Bladder microvascular endothelial cell (primary cell): ENCODE data around the gene SMIM38. TPM values are rescaled to one million over a fixed set of nuclear protein-coding genes. Genes with fewer than 3 reads are reported as not detected.

ENCODE experiments used
- total RNA-seq: library from RNA; depleted of rRNA; stranded (reverse); fragments of >200 nt; gene quantifications from 2 replicates; pipeline ENCODE4 v1.2.3, GENCODE V29; 2014

The SMIM38 gene
- total RNA-seq = 0.38 TPM in 1 of 2 replicates, not detected in the other

DNA sequence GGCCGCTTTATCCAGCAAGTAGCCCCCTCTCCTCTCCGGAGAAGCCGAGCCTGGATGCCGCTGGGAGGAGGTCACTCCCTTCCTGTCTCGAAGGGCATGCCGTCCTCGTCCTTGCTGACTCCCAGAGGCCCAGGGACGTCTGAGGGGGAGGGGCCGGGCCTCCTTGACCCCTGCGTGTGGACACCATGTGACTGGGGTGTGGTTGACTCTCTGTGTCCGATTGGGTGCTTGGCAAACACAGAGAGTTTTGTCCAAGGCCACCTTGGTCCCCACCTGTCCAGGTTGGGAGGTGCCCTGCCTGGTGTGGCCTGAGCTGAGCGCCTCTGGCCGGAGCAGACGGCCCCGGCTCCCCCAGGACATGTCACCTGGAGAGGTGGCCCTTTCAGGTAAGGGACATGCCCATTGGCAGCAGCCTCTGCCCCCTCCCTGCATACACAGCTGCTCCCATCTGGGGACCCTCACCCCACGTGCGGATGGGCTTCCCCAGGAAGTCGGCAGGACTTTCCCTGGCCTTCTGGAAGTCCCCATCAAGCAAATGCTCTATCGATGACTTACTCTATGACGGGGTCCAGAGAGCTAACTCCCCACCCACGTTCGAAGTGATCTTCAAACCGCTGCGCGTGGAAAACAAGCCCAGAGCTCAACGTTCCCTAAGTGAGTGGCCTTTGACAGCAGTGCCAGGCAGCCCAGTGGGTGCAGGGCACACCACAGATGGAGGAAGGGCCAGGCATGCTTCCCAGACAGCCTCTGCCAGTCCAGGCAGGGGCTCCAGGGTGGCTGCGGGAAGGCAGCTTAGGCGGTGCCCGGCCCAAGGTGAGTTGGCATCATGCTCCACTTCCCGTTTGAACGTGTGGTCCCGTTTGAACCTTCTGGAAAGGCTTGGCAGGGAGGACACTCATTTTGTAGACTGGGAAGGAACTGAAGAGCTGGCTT lies at the start of gene SMIM38:
SMIM38 (plus strand) TSS at position 634 of the 933 bp plus-strand sequence. CDS start 1,912 bp downstream, outside the sequence.

Other genes with a start within 250 kb of the SMIM38 start
- gene MRGPRD, start 174.9 kb upstream of the SMIM38 start, total RNA-seq = not detected in 2 replicates
- gene MRGPRF, start 142.7 kb upstream of the SMIM38 start, total RNA-seq = under 0.01 and 0.06 TPM in 2 replicates
- gene TPCN2, start 107.0 kb upstream of the SMIM38 start, total RNA-seq = 6.2 and 13.8 TPM in 2 replicates
- 0.49 and 0.50 TPM in 2 replicates for gene MYEOV, start 138.2 kb downstream of the SMIM38 start, total RNA-seq